GM12878 (cell line): ENCODE measurements around the gene ANKRD65. TPM values are rescaled to one million over a fixed set of nuclear protein-coding genes. Genes with fewer than 3 reads are reported as not detected.

ENCODE experiments used
- BMI1 ChIP-seq: fragments of 450-650 bp; IDR thresholded peaks from 2 replicates; pipeline ENCODE4 v1.6.1; 2016; ENCODE audit warnings: mild to moderate bottlenecking, moderate library complexity, borderline replicate concordance
- CHD1 ChIP-seq: IDR thresholded peaks from 2 replicates; pipeline ENCODE4 v1.6.1; 2012; ENCODE audit warnings: low read depth, low read length, improper control_type of control experiment
- E4F1 ChIP-seq: fragments of 450-650 bp; IDR thresholded peaks from 2 replicates; pipeline ENCODE4 v1.6.1; 2018; ENCODE audit warnings: borderline replicate concordance, mild to moderate bottlenecking; ENCODE audit not compliant: partially characterized antibody
- ELK1 ChIP-seq: IDR thresholded peaks from 2 replicates; pipeline ENCODE4 v1.6.1; 2012; ENCODE audit warnings: low read depth, low read length, improper control_type of control experiment
- EZH2 ChIP-seq: IDR thresholded peaks from 2 replicates; pipeline ENCODE4 v1.6.1; 2012; ENCODE audit warnings: low read depth, mild to moderate bottlenecking, control low read depth, inconsistent platforms, low read length, borderline replicate concordance; ENCODE audit not compliant: control insufficient read depth
- IRF4 ChIP-seq: IDR thresholded peaks from 2 replicates; pipeline ENCODE4 v1.6.1; 2011; ENCODE audit warnings: low read depth, low read length
- IRF5 ChIP-seq: fragments of 450-650 bp; IDR thresholded peaks from 2 replicates; pipeline ENCODE4 v1.6.1; 2017; ENCODE audit warnings: borderline replicate concordance
- MEF2A ChIP-seq: IDR thresholded peaks from 2 replicates; pipeline ENCODE4 v1.6.1; 2011; ENCODE audit warnings: low read depth, mild to moderate bottlenecking, low read length, moderate library complexity; ENCODE audit not compliant: insufficient read depth
- NBN ChIP-seq: fragments of 450-650 bp; IDR thresholded peaks from 2 replicates; pipeline ENCODE4 v1.6.1; 2016
- NR2F1 ChIP-seq: fragments of 450-650 bp; conservative IDR thresholded peaks from 2 replicates; pipeline ENCODE4 v1.6.1; 2017; ENCODE audit warnings: mild to moderate bottlenecking
- RBBP5 ChIP-seq: fragments of 200-600 bp; sonication (generic); conservative IDR thresholded peaks from 2 replicates; pipeline ENCODE4 v1.6.1; 2016
- RFX5 ChIP-seq: IDR thresholded peaks from 2 replicates; pipeline ENCODE4 v1.6.1; 2011; ENCODE audit warnings: low read depth, low read length, improper control_type of control experiment
- SIN3A ChIP-seq: IDR thresholded peaks from 2 replicates; pipeline ENCODE4 v1.6.1; 2012; ENCODE audit warnings: low read depth, low read length, improper control_type of control experiment
- SPI1 ChIP-seq: IDR thresholded peaks from 2 replicates; pipeline ENCODE4 v1.6.1; 2011; ENCODE audit warnings: low read depth, mild to moderate bottlenecking, low read length, moderate library complexity, borderline replicate concordance; ENCODE audit not compliant: insufficient read depth
- STAT1 ChIP-seq: fragments of 450-650 bp; conservative IDR thresholded peaks from 2 replicates; pipeline ENCODE4 v1.6.1; 2014; ENCODE audit warnings: antibody characterized with exemption, mild to moderate bottlenecking
- TARDBP ChIP-seq: IDR thresholded peaks from 2 replicates; pipeline ENCODE4 v1.6.1; 2016; ENCODE audit warnings: borderline replicate concordance
- TCF3 ChIP-seq: IDR thresholded peaks from 2 replicates; pipeline ENCODE4 v1.6.1; 2012; ENCODE audit warnings: low read depth, mild to moderate bottlenecking, low read length, borderline replicate concordance; ENCODE audit not compliant: insufficient read depth
- ZBTB33 ChIP-seq: fragments of 450-650 bp; IDR thresholded peaks from 2 replicates; pipeline ENCODE4 v1.6.1; 2017; ENCODE audit warnings: mild to moderate bottlenecking
- ZNF217 ChIP-seq: fragments of 450-650 bp; IDR thresholded peaks from 2 replicates; pipeline ENCODE4 v1.6.1; 2017; ENCODE audit warnings: antibody characterized with exemption, mild to moderate bottlenecking
- ZNF24 ChIP-seq: fragments of 450-650 bp; IDR thresholded peaks from 2 replicates; pipeline ENCODE4 v1.6.1; 2017; ENCODE audit warnings: antibody characterized with exemption, mild to moderate bottlenecking
- polyA plus RNA-seq, 11 experiments: library from polyadenylated mRNA; depleted of rRNA in 4 of 11; unstranded in 6 of 11; stranded (reverse) in 5 of 11; fragments of >200 nt; fragmentation: Nextera tagmentation in 4 of 11; fragmentation: Illumina TruSeq in 1 of 11; extraction: Ambion mirVana in 4 of 11; extraction: Trizol in 1 of 11; gene quantifications; 1 replicate in 1 of 11; 2 replicates in 10 of 11; pipeline versions ENCODE4 v1.2.1 to v1.2.3, GENCODE V29; 2011 to 2016; ENCODE audit warnings: inconsistent platforms in 2 of 11, missing spikeins in 2 of 11, low read depth in 1 of 11
- total RNA-seq, 4 experiments: library from RNA; depleted of rRNA in 3 of 4; stranded (reverse); fragments of >200 nt in 3 of 4; fragmentation: Illumina TruSeq in 1 of 4; extraction: Trizol in 1 of 4; gene quantifications; 2 replicates each; pipeline versions ENCODE4 v1.2.1 to v1.2.3, GENCODE V29; 2013 to 2021
- TF ChIP-seq, protein P1 (sequence below): IDR thresholded peaks from 2 replicates; pipeline ENCODE4 v1.6.1; 2012; ENCODE audit warnings: low read depth, low read length, improper control_type of control experiment
- TF ChIP-seq, protein P2 (sequence below): IDR thresholded peaks from 2 replicates; pipeline ENCODE4 v1.6.1; 2012; ENCODE audit warnings: low read length, inconsistent platforms

The ANKRD65 gene
- total and polyA plus RNA-seq, 10 of the 15 experiments (the other 5 are each of a cell fraction or from before 2014, with no cell fraction given), result 0.05 to 2.8 (median 0.37) TPM

DNA sequence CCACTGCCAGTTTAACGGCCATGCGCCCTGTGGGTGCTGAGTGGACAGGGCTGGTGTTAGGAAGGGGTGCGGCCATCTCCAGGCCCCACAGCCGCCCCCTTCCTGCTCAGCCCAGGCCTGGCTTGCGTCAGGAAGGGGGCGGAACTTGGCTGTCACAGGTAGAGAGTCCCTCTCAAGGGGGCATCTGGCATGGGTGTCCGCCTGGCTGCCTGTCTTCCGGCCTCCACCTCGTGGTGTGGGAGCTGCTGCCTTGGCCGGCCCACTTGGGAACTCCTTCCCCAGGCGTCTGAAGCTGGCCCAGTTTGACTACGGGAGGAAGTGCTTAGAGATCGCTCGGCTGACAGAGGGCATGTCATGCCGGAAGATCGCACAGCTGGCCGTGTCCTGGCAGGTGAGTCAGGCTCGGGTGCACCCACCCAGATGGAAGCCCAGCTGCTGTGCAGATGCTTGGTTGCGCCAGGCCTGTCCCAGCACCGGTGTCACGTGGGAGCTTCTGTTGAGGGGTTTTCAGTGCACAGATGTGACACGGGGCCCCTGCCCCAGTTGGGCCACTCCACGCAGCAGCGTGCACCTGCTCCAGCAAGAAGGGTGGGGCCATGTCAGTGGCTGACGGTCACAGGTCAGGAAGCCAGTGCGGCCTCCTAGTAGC, 41.4 kb upstream of the ANKRD65 start (continued):
- no peak for TF ChIP-seq RFX5
- TF ChIP-seq RBBP5, result no peak
- TF ChIP-seq, protein P1, sequence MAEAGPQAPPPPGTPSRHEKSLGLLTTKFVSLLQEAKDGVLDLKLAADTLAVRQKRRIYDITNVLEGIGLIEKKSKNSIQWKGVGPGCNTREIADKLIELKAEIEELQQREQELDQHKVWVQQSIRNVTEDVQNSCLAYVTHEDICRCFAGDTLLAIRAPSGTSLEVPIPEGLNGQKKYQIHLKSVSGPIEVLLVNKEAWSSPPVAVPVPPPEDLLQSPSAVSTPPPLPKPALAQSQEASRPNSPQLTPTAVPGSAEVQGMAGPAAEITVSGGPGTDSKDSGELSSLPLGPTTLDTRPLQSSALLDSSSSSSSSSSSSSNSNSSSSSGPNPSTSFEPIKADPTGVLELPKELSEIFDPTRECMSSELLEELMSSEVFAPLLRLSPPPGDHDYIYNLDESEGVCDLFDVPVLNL, result no peak
- TF ChIP-seq ELK1, result no peak
- TF ChIP-seq NBN, result 0 out of 2 replicates have a peak, but pooled peaks have one; percentile 44
- no peak for TF ChIP-seq ZNF24
- peak; percentile 50; the same call in 1 of the 2 replicates for TF ChIP-seq NR2F1
- no peak for TF ChIP-seq BMI1
- TF ChIP-seq IRF5, result no peak
- no peak for TF ChIP-seq MEF2A
- no peak for TF ChIP-seq ZNF217
- TF ChIP-seq IRF4, result no peak
- no peak for TF ChIP-seq EZH2
- TF ChIP-seq TARDBP, result no peak
- peak; percentile 95 for TF ChIP-seq TCF3
- TF ChIP-seq CHD1, result no peak
- no peak for TF ChIP-seq STAT1
- TF ChIP-seq SIN3A, result no peak
- TF ChIP-seq, protein P2, sequence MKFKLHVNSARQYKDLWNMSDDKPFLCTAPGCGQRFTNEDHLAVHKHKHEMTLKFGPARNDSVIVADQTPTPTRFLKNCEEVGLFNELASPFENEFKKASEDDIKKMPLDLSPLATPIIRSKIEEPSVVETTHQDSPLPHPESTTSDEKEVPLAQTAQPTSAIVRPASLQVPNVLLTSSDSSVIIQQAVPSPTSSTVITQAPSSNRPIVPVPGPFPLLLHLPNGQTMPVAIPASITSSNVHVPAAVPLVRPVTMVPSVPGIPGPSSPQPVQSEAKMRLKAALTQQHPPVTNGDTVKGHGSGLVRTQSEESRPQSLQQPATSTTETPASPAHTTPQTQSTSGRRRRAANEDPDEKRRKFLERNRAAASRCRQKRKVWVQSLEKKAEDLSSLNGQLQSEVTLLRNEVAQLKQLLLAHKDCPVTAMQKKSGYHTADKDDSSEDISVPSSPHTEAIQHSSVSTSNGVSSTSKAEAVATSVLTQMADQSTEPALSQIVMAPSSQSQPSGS, result no peak
- no peak for TF ChIP-seq E4F1
- no peak for TF ChIP-seq ZBTB33
- TF ChIP-seq SPI1, result 0 out of 2 replicates have a peak, but pooled peaks have one; percentile 44
